Neural cell (in vitro differentiated cells): Measurements from ENCODE around the gene FZD7. TPM values are rescaled to one million over a fixed set of nuclear protein-coding genes. Genes with fewer than 3 reads are reported as not detected.

ENCODE experiments used
- H2AFZ ChIP-seq: fragments of 200-600, 300-800 bp; sonication (generic), shearing (Covaris generic); 2 replicates; pipeline ENCODE4 v1.6.0; 2014; ENCODE audit warnings: low read depth, mild to moderate bottlenecking, antibody characterized with exemption, low read length, moderate library complexity
- H3F3A ChIP-seq: fragments of 200-600 bp; shearing (Covaris generic); 2 replicates; pipeline ENCODE4 v1.6.1; 2016; ENCODE audit warnings: mild to moderate bottlenecking, moderate library complexity, mixed read lengths, antibody characterized with exemption, low read length; ENCODE audit not compliant: insufficient read depth, poor library complexity, severe bottlenecking
- H3K27ac ChIP-seq: fragments of 200-600, 300-800 bp; sonication (generic), shearing (Covaris generic); 2 replicates; pipeline ENCODE4 v1.5.1; 2014; ENCODE audit warnings: mild to moderate bottlenecking, low read length, moderate library complexity
- H3K27me3 ChIP-seq: fragments of 300-800, 200-600 bp; sonication (generic), shearing (Covaris generic); 2 replicates; pipeline ENCODE4 v1.6.0; 2014; ENCODE audit warnings: mild to moderate bottlenecking, low read depth, low read length, moderate library complexity; ENCODE audit not compliant: insufficient read depth
- H3K36me3 ChIP-seq: fragments of 300-800, 200-600 bp; sonication (generic), shearing (Covaris generic); 2 replicates; pipeline ENCODE4 v1.5.1; 2014; ENCODE audit warnings: mild to moderate bottlenecking, antibody characterized with exemption, low read length, moderate library complexity; ENCODE audit not compliant: insufficient read depth
- H3K4me2 ChIP-seq: fragments of 300-800, 200-600 bp; sonication (generic), shearing (Covaris generic); 2 replicates; pipeline ENCODE4 v1.6.0; 2014; ENCODE audit warnings: mild to moderate bottlenecking, low read length
- H3K4me3 ChIP-seq: fragments of 300-800, 200-600 bp; sonication (generic), shearing (Covaris generic); 2 replicates; pipeline ENCODE4 v1.5.1; 2014; ENCODE audit warnings: mild to moderate bottlenecking, low read length, moderate library complexity
- H3K79me2 ChIP-seq: fragments of 200-600 bp; shearing (Covaris generic); replicated peaks from 2 replicates; pipeline ENCODE4 v1.6.0; 2014; ENCODE audit warnings: mild to moderate bottlenecking, low read length, moderate library complexity; ENCODE audit not compliant: insufficient read depth
- H3K9ac ChIP-seq: fragments of 300-800, 200-600 bp; sonication (generic), shearing (Covaris generic); 2 replicates; pipeline ENCODE4 v1.6.1; 2016; ENCODE audit warnings: mild to moderate bottlenecking, low read length, mixed read lengths
- H3K9me2 ChIP-seq: fragments of 200-600 bp; shearing (Covaris generic); 2 replicates; pipeline ENCODE4 v1.6.1; 2016; ENCODE audit warnings: mild to moderate bottlenecking, low read length, mixed read lengths; ENCODE audit not compliant: insufficient read depth
- H3K9me3 ChIP-seq: fragments of 200-600, 300-800 bp; sonication (generic), shearing (Covaris generic); 2 replicates; pipeline ENCODE4 v1.6.1; 2016; ENCODE audit warnings: mild to moderate bottlenecking, mixed run types, low read length, moderate library complexity, mixed read lengths
- H4K20me1 ChIP-seq: fragments of 200-600 bp; shearing (Covaris generic); 2 replicates; pipeline ENCODE4 v1.6.1; 2016; ENCODE audit warnings: mild to moderate bottlenecking, mixed run types; ENCODE audit not compliant: insufficient read depth
- CTCF ChIP-seq: fragments of 450-650 bp; IDR thresholded peaks from 2 replicates; pipeline ENCODE4 v1.5.1; 2014; ENCODE audit warnings: antibody characterized with exemption, mild to moderate bottlenecking, moderate library complexity; ENCODE audit not compliant: poor library complexity, severe bottlenecking
- EP300 ChIP-seq: fragments of 450-650 bp; conservative IDR thresholded peaks from 2 replicates; pipeline ENCODE4 v1.6.1; 2014; ENCODE audit warnings: antibody characterized with exemption, mild to moderate bottlenecking, moderate library complexity; ENCODE audit not compliant: poor library complexity, severe bottlenecking
- EZH2 ChIP-seq: fragments of 200-600, 300-800 bp; shearing (Covaris generic), sonication (generic); IDR thresholded peaks from 2 replicates; pipeline ENCODE4 v1.6.1; 2014; ENCODE audit warnings: antibody characterized with exemption, low read length, borderline replicate concordance, mild to moderate bottlenecking; ENCODE audit not compliant: insufficient read depth, poor library complexity, severe bottlenecking
- MXI1 ChIP-seq: fragments of 450-650 bp; conservative IDR thresholded peaks from 2 replicates; pipeline ENCODE4 v1.6.1; 2014; ENCODE audit warnings: antibody characterized with exemption, mild to moderate bottlenecking; ENCODE audit not compliant: poor library complexity, severe bottlenecking
- POLR2AphosphoS5 ChIP-seq: IDR thresholded peaks from 2 replicates; pipeline ENCODE4 v1.6.1; 2012
- RAD21 ChIP-seq: fragments of 450-650 bp; conservative IDR thresholded peaks from 2 replicates; pipeline ENCODE4 v1.6.1; 2014; ENCODE audit warnings: antibody characterized with exemption, mild to moderate bottlenecking, moderate library complexity
- REST ChIP-seq: IDR thresholded peaks from 2 replicates; pipeline ENCODE4 v1.6.1; 2012; ENCODE audit warnings: borderline replicate concordance
- SMC3 ChIP-seq: fragments of 450-650 bp; conservative IDR thresholded peaks from 2 replicates; pipeline ENCODE4 v1.6.1; 2014; ENCODE audit warnings: antibody characterized with exemption, mild to moderate bottlenecking, moderate library complexity; ENCODE audit not compliant: poor library complexity
- TAF1 ChIP-seq: IDR thresholded peaks from 2 replicates; pipeline ENCODE4 v1.6.1; 2012; ENCODE audit warnings: low read depth
- polyA plus RNA-seq: library from polyadenylated mRNA; depleted of rRNA; stranded (reverse); fragments of >200 nt; gene quantifications from 2 replicates; pipeline ENCODE4 v1.2.3, GENCODE V29; 2014

Gene FZD7
- polyA plus RNA-seq, 1 donor from 2014 or later, result 1.8 TPM

- Histone ChIP-seq H3K36me3 (no peaks in the 10 kb centered on the region), H3K4me3 (no peak overlapping the region), H3K9ac (no peak overlapping the region), H4K20me1 (no peaks in the 10 kb centered on the region), H3K4me2 (no peak overlapping the region), H3K9me2 (no peaks in the 10 kb centered on the region), H3F3A (peaks cover 4% of the 10 kb centered on the region), H3K79me2 (no peaks in the 10 kb centered on the region), H3K9me3 (no peaks in the 10 kb centered on the region), H2AFZ (no peak overlapping the region), H3K27me3 (no peaks in the 10 kb centered on the region), H3K27ac (no peak overlapping the region)
- TF ChIP-seq EP300, result no peak
- TF ChIP-seq REST, result no peak
- no peak for TF ChIP-seq CTCF
- no peak for TF ChIP-seq POLR2AphosphoS5
- TF ChIP-seq MXI1, result no peak
- TF ChIP-seq SMC3, result no peak
- TF ChIP-seq RAD21, result no peak
- TF ChIP-seq EZH2, result no peak
- no peak for TF ChIP-seq TAF1
Observed at GRCh38 chr2:202060218-202060617, 26.6 kb downstream of the FZD7 start.

GRCh38 chr2:202061695-202062094 is 28.0 kb downstream of the FZD7 start:
- H4K20me1 ChIP-seq, result no peaks in the 10 kb centered on the region
- H3K9me2 ChIP-seq, result no peaks in the 10 kb centered on the region
- no peaks in the 10 kb centered on the region for H3K36me3 ChIP-seq
- H2AFZ ChIP-seq, result no peak overlapping the region
- H3K9me3 ChIP-seq, result no peaks in the 10 kb centered on the region
- no peak overlapping the region for H3K4me2 ChIP-seq
- peaks cover 4% of the 10 kb centered on the region for H3F3A ChIP-seq
- no peak overlapping the region for H3K27ac ChIP-seq
- TF ChIP-seq TAF1, result no peak
- TF ChIP-seq SMC3, result no peak
- no peak for TF ChIP-seq EP300
- TF ChIP-seq POLR2AphosphoS5, result no peak
- no peak for TF ChIP-seq EZH2
- TF ChIP-seq CTCF, result no peak
- no peak for TF ChIP-seq MXI1
- no peak for TF ChIP-seq REST
- no peak for TF ChIP-seq RAD21
- no peak overlapping the region for H3K4me3 ChIP-seq
- no peak overlapping the region for H3K9ac ChIP-seq
- no peaks in the 10 kb centered on the region for H3K79me2 ChIP-seq
- H3K27me3 ChIP-seq, result no peaks in the 10 kb centered on the region
